ENCODE data around the gene IPO4.

- TF ChIP-seq CTCF (IDR thresholded peaks at IDR 0.05; ENCODE audit: low read depth, low read length) (no peak), POLR2A (IDR thresholded peaks at IDR 0.05; ENCODE audit: extremely low read depth, insufficient read length) (no peak)
These were observed 30.9 kb upstream of the IPO4 start for GRCh38 chr14:24219521-24219920.

Data from NB4 (cell line).